Dermis microvascular lymphatic vessel endothelial cell (primary cell): ENCODE data around the gene COL4A1. TPM values are rescaled to one million over a fixed set of nuclear protein-coding genes. Genes with fewer than 3 reads are reported as not detected.
"Not testable (repeated sequence)": the region's sequence is repeated elsewhere in the genome, so short reads cannot be mapped to it uniquely, and the experiment has no call there.

Experiments used
- DNase-seq, 2 donors: peaks; one replicate each; pipeline versions ENCODE4 v3.0.0 to v3.0.0-alpha.2; 2010; ENCODE audit warnings: low read depth in 2 of 2
- total RNA-seq: library from RNA; depleted of rRNA; stranded (reverse); fragments of >200 nt; gene quantifications from 2 replicates; pipeline ENCODE4 v1.2.1, GENCODE V29; 2014

Gene COL4A1
- total RNA-seq, 1 donor from 2014 or later, result 1,098 TPM

DNA sequence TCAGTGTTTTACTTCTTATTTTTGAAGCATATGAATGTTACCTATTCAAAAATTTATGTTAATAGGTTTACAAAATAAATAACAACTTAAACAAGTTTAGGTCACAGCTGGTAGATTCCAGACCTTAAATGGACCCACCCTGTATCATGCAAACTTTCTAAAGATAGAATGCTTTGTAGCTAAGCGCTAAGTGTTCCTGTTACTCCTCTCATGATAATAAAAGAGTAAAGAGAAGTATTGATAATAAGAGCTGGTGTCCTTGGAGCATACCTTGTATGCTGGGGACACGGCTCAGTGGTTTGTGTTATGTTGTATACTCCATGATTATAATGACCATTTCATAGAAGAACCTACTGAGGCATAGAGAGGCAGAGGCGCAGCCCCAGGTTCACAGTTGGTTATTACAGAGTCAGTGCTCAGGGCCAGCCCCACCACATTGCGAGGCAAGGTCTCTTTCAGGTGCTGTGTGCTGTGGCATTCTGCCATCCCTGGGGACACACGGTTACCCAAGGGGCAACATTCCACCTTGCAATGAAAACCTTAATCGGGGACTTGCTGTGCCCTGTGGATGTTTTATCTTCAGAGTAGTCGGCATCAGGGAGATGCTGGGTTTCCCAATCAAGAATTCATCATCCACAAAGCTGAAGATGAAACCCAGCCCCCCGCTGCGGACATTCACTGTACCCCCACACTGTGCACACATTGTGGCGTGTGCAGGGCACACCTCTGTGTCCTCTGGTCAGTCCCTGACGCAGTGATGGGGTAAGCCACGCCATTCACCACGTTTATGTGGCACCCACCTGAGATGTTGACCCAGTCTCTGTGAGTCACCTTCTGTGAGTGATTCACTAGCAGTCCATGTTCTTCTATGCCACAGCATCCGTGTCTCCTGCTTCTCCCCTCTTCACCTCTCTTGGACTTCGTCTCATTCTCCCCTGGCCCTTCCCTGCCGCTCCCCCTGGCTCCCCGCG, 186.7 kb downstream of the COL4A1 start:
- DNase-seq, result peak in 1 of 2 donors; percentile 40

DNA sequence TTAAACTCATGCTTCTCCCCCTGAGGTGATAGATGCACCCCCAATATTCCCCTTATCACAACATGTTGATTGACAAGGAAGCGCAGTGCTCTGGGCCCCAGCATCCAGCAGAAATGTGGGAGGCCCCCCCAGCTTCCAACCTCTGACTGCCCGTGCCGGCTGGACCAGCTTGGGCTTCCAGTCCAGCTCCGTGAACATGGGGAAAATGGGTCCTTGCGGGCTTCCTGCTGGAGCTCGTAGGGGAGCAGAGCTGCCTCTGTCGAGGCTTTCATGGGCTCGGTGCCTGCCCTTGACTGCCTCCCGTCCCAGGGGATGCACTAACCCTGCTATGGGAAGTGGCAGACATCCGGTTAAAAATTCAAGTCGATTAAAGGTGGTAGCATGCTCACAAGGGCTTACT, 188.9 kb downstream of the COL4A1 start:
- DNase-seq, result no peak

DNA sequence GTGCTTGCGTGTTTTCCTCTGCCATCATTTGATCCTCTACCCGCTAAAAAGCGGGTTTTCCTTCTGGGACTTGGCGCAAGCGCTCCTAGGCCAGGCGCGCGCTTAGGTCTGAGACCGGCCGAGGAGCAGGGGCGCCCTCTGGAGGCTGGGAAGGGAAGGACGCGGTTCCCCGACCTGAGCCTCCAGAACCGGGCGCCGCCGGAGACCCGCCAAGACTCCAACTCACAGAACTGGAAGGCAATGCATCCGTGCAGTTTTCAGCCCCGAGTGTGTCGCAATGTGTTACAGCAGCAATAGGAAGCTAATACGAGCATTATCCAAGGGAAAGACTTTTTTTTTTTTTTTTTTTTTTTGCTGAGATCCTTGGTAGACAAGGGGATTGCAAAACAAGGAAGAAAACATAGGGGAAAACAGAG, 190.9 kb downstream of the COL4A1 start:
- peak in 1 of 2 donors; percentile 75 for DNase-seq

DNA sequence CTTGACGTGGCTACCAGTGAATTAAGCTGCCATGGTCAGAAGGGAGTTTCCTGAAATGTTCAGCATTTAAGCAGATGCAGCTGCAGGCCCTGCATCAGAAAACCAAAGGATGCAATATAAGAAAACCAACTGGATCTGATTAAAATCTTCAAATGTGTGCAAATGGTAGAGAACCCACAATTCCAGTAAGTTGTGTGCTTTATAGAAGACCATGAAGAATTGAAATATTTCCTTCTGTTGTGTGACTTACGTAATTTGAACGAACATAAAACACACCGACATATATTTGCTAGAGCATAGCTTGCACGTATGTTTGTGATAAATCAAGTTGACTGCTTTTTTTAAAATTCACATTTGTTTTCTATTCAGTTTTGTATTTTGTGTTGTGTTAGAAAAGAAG, 191.4 kb downstream of the COL4A1 start:
- DNase-seq, result no peak

DNA sequence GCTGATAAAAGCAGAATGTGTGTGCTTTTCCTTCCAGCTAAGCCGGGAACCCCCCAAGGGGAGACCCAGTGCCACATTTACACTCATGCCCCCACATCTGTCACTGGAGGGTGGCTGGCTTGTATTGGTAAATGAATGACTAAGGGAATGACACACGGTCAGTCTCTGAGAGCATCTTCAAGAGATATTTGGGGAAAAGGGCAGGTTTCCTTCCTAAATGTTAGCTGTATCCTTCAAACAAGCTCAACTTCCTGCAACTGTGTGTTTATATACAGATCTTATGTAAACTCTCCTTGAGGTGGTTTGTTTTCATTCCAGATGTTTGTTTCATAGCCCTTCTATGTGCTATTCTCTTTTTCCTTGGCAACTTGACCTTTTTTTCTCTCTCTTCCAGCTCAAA, 192.6 kb downstream of the COL4A1 start:
- DNase-seq, result no peak

DNA sequence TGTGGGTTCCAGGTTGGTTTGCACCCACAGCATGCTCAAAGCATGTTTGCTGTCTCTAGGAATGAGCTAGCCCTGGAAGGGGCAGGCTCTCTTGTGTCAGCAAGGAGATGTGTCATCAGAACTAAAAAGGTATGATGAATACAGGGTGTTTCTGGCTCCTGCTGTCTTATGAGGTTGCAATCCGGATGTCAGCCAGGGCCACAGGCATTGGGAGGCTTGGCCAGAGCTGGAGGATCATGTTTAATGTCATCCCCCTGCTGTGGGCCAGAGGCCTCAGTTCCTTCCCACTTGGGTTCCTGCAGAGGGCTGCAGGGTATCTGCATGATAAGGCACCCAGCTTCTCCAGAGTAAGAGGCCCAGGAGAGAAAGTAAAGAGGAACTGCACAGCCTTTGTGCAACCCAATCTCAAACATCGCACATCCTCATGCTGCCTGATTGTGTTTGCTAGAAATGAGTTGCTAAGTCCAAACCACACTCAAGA, 193.6 kb downstream of the COL4A1 start:
- DNase-seq, result no peak

DNA sequence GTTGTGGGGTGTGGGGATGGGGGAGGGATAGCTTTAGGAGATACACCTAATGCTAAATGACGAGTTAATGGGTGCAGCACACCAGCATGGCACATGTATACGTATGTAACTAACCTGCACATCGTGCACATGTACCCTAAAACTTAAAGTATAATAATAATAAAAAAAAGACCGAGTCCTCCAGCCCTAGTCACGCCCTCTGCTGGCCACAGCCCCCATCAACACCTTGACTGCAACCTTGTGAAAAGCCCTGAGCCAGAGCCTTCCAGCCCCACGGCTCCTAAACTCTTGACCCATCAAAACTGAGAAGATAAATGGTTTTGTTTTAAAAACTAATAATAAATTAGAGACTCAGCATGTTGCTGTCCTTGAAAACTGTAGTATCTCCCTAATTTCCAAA, 194.6 kb downstream of the COL4A1 start:
- not testable (repeated sequence) for DNase-seq

DNA sequence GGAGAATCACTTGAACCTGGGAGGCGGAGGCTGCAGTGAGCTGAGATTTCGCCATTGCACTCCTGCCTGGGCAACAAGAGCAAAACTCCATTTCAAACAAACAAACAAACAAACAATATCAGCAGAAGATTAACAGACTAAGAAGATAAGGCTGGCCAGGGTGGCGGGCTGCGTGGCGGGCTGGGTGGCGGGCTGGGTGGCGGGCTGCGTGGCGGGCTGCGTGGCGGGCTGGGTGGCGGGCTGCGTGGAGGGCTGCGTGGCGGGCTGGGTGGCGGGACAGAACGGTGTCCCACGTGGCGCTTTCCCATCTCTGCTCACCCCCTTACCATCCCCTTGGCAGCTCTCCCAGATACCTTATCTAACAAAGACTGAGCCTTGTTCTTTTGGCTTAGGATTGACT, 196.2 kb downstream of the COL4A1 start:
- DNase-seq, result no peak

DNA sequence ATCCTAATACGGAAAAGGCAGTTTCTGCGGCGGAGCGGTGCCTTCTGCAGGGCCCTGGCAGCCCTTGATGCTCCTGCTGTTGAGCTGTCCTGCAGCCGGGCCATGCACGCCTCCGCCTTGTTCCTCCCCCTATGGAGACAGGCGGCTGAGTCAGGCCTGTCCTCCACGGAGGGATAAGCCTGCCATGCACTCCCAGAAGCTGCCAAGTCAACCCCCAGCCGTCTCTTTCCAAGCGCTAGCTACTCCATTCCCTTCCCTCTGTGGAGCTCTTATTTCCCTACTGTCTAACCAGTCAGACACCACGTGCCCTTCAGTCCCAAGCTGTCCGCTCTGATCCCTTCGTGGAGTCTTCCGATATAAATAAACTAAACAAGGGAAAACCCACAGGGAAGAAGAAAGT, 197.0 kb downstream of the COL4A1 start:
- no peak for DNase-seq

DNA sequence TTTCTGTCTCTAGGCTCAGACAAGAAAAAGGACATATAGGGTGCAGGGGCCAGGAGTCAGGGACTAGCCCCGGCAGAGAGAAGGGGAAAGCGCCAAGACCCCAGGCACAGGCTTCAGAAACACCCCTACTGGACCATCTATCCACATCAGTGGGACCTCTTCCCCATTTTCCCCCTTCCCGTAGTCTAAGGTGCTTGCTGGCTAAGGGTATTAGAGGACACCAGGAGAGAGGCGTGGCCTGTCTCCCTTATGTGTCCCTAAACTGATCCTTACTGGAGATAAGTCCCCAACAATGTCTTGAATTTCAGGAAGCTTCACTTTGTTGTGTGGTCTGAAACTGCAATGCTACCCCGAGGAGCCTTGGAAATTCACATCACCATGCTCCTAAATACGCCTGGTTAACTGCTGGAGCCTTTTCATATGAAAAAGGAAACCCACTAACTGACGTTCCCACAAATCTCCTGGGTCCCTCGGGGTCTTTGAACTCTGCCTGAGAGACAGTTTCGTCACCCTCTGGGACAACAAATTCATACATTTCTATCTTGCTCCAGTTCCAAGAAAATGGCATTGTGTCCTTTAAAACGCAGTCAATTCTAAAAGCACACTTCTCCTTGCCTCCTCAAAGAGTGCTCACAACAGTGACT, 197.7 kb downstream of the COL4A1 start:
- DNase-seq, result no peak

DNA sequence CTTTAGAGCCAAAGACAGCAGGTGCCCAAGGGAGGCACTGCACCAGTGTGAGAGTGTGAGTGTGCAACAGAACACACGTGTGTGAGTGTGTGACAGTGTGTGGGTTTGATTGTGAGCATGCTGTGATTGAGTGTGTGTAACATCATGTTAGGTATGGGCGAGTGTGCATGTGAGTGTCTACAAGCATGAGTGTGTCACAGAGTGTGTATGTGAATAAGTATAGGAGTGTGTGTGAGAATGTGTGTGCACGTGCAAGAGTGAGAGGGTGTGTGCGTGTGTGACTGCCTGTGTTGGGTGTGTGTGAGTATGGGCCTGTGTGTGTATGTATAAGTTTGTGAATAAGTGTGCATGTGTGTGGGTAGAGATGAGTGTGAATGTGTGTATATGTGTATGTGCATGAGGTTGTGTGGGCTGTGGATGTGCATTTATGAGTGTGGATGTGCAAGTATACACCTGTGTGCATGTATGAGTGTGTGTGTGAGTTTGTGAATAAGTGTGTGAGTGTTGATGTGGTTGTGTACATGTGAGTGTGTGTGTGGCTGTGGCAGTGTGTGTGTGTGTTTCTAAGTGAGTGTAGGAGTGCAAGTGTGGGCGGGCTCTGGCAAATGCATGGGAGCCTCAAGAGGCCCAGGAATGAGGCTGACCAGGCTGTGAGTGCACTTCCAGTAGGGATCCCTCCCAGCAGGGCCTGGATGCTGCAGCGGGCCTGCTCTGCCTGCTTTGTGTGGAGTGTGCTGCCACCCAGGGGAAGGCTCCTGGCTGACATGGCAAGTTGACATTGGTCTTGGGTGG, 198.4 kb downstream of the COL4A1 start:
- peak; percentile 28 to 57 for DNase-seq

DNA sequence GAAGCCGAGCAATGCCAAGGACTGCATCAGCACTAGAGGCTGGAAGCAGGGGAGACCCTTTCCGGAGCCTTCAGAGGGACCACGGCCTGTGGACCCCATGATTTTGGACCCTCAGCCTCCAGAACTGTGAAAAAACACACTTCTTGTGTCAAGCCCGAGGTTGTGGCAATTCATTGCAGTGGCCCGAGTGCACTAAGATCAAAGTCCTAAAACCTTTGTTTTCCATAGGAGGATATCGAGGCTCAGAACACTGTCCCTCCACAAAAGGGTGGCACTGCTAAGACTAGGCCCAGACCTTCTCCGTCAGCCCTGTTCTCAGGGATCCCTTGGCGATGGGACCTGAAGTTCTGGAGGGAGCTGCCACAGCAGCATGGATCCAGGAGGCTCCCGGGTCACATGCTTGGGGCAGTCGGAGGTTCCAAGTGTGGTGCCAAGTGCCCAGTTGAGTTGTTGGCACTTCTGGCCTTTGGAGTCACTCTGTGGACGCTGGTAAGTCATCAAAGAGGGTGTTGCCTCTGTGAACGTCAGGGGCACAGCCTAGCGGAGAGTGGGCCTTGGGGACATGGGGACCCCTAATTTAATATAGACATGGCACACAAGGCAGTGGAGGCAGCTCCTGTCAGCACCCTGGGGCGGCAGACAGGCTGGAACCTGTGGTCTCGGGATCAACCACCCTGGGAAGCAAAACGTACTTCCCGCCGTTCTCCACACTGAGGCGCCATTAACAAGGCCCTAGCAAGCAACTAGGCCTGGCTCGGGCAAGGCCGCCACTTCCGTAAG, 199.2 kb downstream of the COL4A1 start:
- DNase-seq, result peak; percentile 32 to 37

DNA sequence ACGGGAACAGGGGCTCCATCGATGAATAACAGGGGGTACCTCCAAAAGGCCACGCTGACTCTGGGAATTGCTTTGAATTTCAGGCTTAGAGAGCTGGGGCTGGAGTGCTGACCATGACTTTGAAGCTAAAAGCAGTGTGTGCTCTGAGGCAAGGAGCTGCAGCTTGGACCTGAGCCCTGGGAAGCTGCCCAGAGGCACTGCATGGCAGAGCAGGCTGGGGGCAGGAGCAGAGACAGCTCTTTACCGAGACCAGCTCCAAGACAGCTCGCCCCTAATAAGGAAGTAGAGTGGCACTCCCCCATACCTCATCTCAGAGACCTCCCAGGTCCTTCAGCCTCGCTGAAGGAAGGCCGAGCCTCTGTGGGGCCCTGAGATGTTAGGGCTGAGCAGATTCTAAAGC, 200.2 kb downstream of the COL4A1 start:
- no peak for DNase-seq

DNA sequence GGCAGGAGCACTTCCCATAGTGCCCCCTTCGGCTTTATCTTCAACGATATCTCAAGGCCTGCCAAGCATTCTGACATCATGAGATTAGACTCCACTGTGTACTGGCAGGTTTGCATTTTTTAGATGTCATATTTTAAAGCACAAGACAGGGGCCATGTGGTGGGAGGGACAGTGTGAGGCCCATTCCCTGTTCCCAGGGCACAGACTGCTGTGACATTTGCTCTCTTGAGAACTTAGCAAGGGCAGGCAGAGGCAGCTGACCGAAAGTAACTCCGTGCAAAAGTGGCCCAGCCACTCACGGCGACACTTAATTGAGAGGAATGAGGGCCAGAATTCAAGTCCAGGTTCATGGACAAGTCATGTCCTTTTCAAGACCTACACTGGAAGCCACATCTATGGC, 201.8 kb downstream of the COL4A1 start:
- no peak for DNase-seq

DNA sequence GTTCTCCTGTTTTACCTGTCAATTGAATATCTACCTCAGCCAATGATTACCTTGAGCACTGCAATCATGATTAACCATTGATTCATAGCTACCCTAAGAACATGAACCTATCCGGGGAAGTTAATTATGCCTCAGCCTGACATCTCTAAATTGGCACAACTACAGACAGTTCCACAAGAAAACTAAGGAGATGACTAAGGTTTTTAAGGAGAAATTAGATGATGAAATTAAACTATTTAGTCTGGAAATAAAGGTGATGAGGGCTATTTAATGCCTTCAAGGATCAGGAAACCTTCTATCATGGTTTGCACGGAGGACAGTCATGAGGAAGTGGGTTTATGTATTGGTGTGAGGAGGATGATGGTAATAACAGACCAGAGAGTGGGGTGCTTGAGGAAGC, 203.4 kb downstream of the COL4A1 start:
- DNase-seq, result no peak

DNA sequence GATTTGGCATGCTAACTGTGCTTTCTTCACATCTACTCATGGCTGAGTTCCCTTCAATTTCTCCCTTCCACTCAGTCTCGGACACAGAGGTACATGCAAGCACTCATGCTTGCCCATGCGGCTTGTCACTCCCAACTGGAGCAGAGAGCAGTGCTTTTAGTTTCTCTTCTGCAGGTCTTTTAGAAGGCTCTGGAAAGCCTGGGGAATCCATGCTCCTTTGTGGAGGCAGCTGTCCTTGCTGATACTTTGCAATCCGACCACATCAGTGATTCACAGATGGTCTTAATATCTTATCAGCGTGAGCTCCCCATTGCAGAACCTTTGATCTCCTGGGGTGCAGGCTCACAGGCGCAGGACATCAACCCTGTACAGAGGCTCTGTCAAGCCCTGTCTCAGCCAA, 203.9 kb downstream of the COL4A1 start:
- DNase-seq, result no peak

DNA sequence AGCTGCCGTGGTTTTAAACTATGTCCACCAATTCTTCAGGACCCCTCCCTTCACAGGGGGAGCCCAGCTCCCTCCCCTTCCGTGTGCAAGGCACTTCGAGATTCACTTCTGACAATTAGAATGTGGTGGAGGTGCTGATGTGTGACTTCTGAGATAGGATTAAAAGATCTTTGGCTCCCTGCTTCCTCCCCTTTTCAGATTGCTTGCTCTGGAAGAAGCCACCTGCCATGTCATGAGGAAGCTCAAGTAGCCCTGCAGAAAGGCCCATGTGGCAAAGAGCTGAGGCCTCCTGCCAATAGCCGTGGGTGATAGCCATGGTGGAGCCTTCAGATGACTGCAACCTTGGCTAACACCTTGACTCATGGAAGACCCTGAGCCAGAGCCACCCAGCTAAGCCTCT, 204.9 kb downstream of the COL4A1 start:
- no peak for DNase-seq

DNA sequence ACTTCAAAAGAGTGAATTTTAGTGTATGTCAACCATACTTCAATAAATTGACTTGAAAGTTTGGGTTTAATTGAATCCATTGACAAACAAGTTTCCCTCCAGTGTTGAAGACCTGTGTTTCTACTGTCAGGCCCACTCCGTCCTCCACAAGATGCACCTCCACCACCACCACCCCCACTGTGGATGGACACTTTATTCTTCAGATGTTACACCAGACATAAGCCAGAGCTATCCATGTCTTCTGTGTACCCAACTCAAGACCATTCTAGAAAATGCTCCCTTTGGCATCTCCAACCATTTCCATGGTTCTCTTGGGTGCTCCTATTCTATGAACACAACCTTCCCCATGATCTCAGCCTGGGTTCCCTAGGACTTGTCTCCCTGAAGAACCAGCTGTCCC, 207.0 kb downstream of the COL4A1 start:
- DNase-seq, result no peak
